A549 (cell line): ENCODE results near the gene OLFM3. TPM values are rescaled to one million over a fixed set of nuclear protein-coding genes. Genes with fewer than 3 reads are reported as not detected.

Experiments
- ATAC-seq, 2 experiments: fragments of 200-7000 bp in 1 of 2; fragments of >200 bp in 1 of 2; cut with Nextera tagmentation in 1 of 2; cut with Tn5 transposase in 1 of 2; 3 replicates each; pipeline versions ENCODE4 v1.8.0 to v1.9.1; 2018 to 2020; ENCODE audit warnings: mild to moderate bottlenecking in 1 of 2, moderate library complexity in 1 of 2
- CTCF ChIA-PET: fragments of 300-600 bp; sonication (Branson Sonifier 250); formaldehyde crosslinking; extraction: SDS; loops from one replicate; lab custom pipeline; 2021; ENCODE audit warnings: antibody characterized with exemption, inconsistent platforms; lab: Yijun Ruan, JAX
- POLR2A ChIA-PET: fragments of 350-600 bp; formaldehyde crosslinking; extraction: SDS; loops from one replicate; lab custom pipeline; 2021; ENCODE audit warnings: antibody characterized with exemption, inconsistent platforms; lab: Yijun Ruan, JAX
- DNase-seq, 2 experiments: peaks; one replicate each; pipeline versions ENCODE4 v3.0.0 to v3.0.0-alpha.2; 2011 to 2016; ENCODE audit warnings: low read depth in 1 of 2, low spot score in 1 of 2
- FAIRE-seq: peaks from 2 replicates; lab custom pipeline; 2011; peaks lifted over from hg19 to GRCh38; lab: Jason Lieb, UNC
- H3K27ac ChIP-seq, 2 experiments: fragments of >200 bp; sonication (Bioruptor Twin); formaldehyde crosslinking; 3 replicates each; pipeline ENCODE4 v1.5.1; 2016 to 2017
- H3K4me1 ChIP-seq: fragments of >200 bp; sonication (Bioruptor Twin); formaldehyde crosslinking; 3 replicates; pipeline ENCODE4 v1.6.1; 2016
- H3K4me2 ChIP-seq: fragments of >200 bp; sonication (Bioruptor Twin); formaldehyde crosslinking; 3 replicates; pipeline ENCODE4 v1.6.1; 2016
- H3K4me3 ChIP-seq: fragments of >200 bp; sonication (Bioruptor Twin); formaldehyde crosslinking; 3 replicates; pipeline ENCODE4 v1.5.1; 2016
- H3K9me3 ChIP-seq: fragments of >200 bp; sonication (Bioruptor Twin); formaldehyde crosslinking; 3 replicates; pipeline ENCODE4 v1.6.1; 2016
- CBX2 ChIP-seq: fragments of 200-600 bp; sonication (generic); IDR thresholded peaks from 2 replicates; pipeline ENCODE4 v1.6.1; 2016; ENCODE audit warnings: low read depth, mild to moderate bottlenecking, borderline replicate concordance
- CEBPB ChIP-seq, 2 experiments: fragments of >200 bp in 1 of 2; sonication (Bioruptor Twin) in 1 of 2; formaldehyde crosslinking in 1 of 2; IDR thresholded peaks; 2 replicates each; pipeline ENCODE4 v1.6.1; 2012 to 2016
- CHD4 ChIP-seq: fragments of 200-600 bp; sonication (generic); IDR thresholded peaks from 2 replicates; pipeline ENCODE4 v1.6.1; 2016; ENCODE audit warnings: antibody characterized with exemption, mild to moderate bottlenecking, borderline replicate concordance
- FOSB ChIP-seq: fragments of 250-450 bp; sonication (Bioruptor Pico); IDR thresholded peaks from 2 replicates; pipeline ENCODE4 v1.5.0; 2020; ENCODE audit warnings: mild to moderate bottlenecking, moderate library complexity
- FOSL2 ChIP-seq, 2 experiments: fragments of 450-650 bp in 1 of 2; fragments of >200 bp in 1 of 2; sonication (Bioruptor Twin) in 1 of 2; formaldehyde crosslinking; IDR thresholded peaks; 2 replicates each; pipeline versions ENCODE4 v1.5.0 to v1.6.1; 2016 to 2020; ENCODE audit warnings: mild to moderate bottlenecking in 1 of 2, moderate library complexity in 1 of 2
- HDAC2 ChIP-seq: fragments of 200-600 bp; sonication (generic); IDR thresholded peaks from 2 replicates; pipeline ENCODE4 v1.6.1; 2016
- HEYL ChIP-seq: fragments of 250-450 bp; sonication (Bioruptor Pico); IDR thresholded peaks from 2 replicates; pipeline ENCODE4 v1.8.0; 2021; ENCODE audit warnings: mild to moderate bottlenecking, moderate library complexity
- KDM1A ChIP-seq: fragments of 200-600 bp; sonication (generic); IDR thresholded peaks from 2 replicates; pipeline ENCODE4 v1.6.1; 2016; ENCODE audit warnings: low read depth, mild to moderate bottlenecking
- MAFK ChIP-seq: fragments of 450-650 bp; IDR thresholded peaks from 2 replicates; pipeline ENCODE4 v1.6.1; 2014; ENCODE audit not compliant: partially characterized antibody
- MAZ ChIP-seq: fragments of 150-350 bp; IDR thresholded peaks from 2 replicates; pipeline ENCODE4 v1.6.1; 2014; ENCODE audit warnings: antibody characterized with exemption, low read depth, low read length, borderline replicate concordance
- PBX3 ChIP-seq: IDR thresholded peaks from 2 replicates; pipeline ENCODE4 v1.6.1; 2012
- PHF8 ChIP-seq: fragments of 200-600 bp; sonication (generic); IDR thresholded peaks from 2 replicates; pipeline ENCODE4 v1.6.1; 2016; ENCODE audit warnings: low read depth, mild to moderate bottlenecking, antibody characterized with exemption, moderate library complexity, borderline replicate concordance
- POLR2A ChIP-seq: IDR thresholded peaks from 2 replicates; pipeline ENCODE4 v1.6.1; 2012; ENCODE audit warnings: mild to moderate bottlenecking, low read length
- RAD21 ChIP-seq, 2 experiments: fragments of >200 bp in 1 of 2; sonication (Bioruptor Twin) in 1 of 2; formaldehyde crosslinking in 1 of 2; IDR thresholded peaks in 1 of 2; conservative IDR thresholded peaks in 1 of 2; 2 replicates in 1 of 2; 3 replicates in 1 of 2; pipeline ENCODE4 v1.6.1; 2012 to 2018; ENCODE audit warnings: inconsistent platforms in 1 of 2
- RARB ChIP-seq: fragments of 250-450 bp; sonication (Bioruptor Pico); IDR thresholded peaks from 2 replicates; pipeline ENCODE4 v1.8.0; 2021; ENCODE audit warnings: mild to moderate bottlenecking, moderate library complexity
- TP53 ChIP-seq: fragments of 250-450 bp; sonication (Bioruptor Pico); IDR thresholded peaks from 2 replicates; pipeline ENCODE4 v1.5.0; 2021; ENCODE audit warnings: mild to moderate bottlenecking, moderate library complexity
- ZFP36 ChIP-seq: fragments of 450-650 bp; IDR thresholded peaks from 2 replicates; pipeline ENCODE4 v1.6.1; 2014; ENCODE audit warnings: borderline replicate concordance; ENCODE audit not compliant: partially characterized antibody
- ZNF302 ChIP-seq: fragments of 250-450 bp; sonication (Bioruptor Pico); IDR thresholded peaks from 2 replicates; pipeline ENCODE4 v1.9.0; 2021; ENCODE audit warnings: inconsistent platforms, mild to moderate bottlenecking, moderate library complexity
- WGBS: methylation state at CpG from one replicate; pipeline ENCODE4 v1.1.6; 2017; ENCODE audit errors: missing lambda C conversion rate; 5-methylcytosine and 5-hydroxymethylcytosine counted together
- polyA plus RNA-seq, 4 experiments: library from polyadenylated mRNA; depleted of rRNA in 3 of 4; stranded (reverse); fragments of >200 nt; fragmentation: RNase III in 1 of 4; extraction: RNeasy Plus Mini Kit Qiagen cat#74134 plus additional on column Dnase treatment in 1 of 4; gene quantifications; 2 replicates in 3 of 4; 3 replicates in 1 of 4; pipeline ENCODE4 v1.2.3, GENCODE V29; 2011 to 2017
- TF ChIP-seq, protein P1 (sequence below): fragments of 150-350 bp; IDR thresholded peaks from 2 replicates; pipeline ENCODE4 v1.6.1; 2014; ENCODE audit warnings: low read depth, mild to moderate bottlenecking, low read length
- TF ChIP-seq, protein P2 (sequence below): fragments of >200 bp; sonication (Bioruptor Twin); formaldehyde crosslinking; IDR thresholded peaks from 3 replicates; pipeline ENCODE4 v1.5.1; 2016
- TF ChIP-seq, protein P3 (sequence below): fragments of >200 bp; sonication (Bioruptor Twin); formaldehyde crosslinking; IDR thresholded peaks from 3 replicates; pipeline ENCODE4 v1.6.1; 2016

The OLFM3 gene
- polyA plus RNA-seq, 2 of the 4 experiments (the other 2 are of a cell fraction) = not detected

GRCh38 chr1:101943237-101943636, 53.5 kb downstream of the OLFM3 start (continued):
- TF ChIP-seq, protein P1, sequence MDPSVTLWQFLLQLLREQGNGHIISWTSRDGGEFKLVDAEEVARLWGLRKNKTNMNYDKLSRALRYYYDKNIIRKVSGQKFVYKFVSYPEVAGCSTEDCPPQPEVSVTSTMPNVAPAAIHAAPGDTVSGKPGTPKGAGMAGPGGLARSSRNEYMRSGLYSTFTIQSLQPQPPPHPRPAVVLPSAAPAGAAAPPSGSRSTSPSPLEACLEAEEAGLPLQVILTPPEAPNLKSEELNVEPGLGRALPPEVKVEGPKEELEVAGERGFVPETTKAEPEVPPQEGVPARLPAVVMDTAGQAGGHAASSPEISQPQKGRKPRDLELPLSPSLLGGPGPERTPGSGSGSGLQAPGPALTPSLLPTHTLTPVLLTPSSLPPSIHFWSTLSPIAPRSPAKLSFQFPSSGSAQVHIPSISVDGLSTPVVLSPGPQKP = no peak

GRCh38 chr1:101942516-101943193, 54.1 kb downstream of the OLFM3 start:
- H3K27ac ChIP-seq = no peak overlapping the region
- ATAC-seq (no peak), DNase-seq (no peak), FAIRE-seq (no peak)
- H3K9me3 ChIP-seq = no peaks in the 10 kb centered on the region
- H3K4me1 ChIP-seq = no peaks in the 10 kb centered on the region
- POLR2A ChIA-PET = no interaction called here
- WGBS = 1% methylated on average over 3 of the region's 3 CpGs
- no peak overlapping the region for H3K4me3 ChIP-seq
- H3K4me2 ChIP-seq = no peak overlapping the region
- CTCF ChIA-PET = no interaction called here
- TF ChIP-seq HEYL (CRISPR knock-in tag) = no peak

DNA sequence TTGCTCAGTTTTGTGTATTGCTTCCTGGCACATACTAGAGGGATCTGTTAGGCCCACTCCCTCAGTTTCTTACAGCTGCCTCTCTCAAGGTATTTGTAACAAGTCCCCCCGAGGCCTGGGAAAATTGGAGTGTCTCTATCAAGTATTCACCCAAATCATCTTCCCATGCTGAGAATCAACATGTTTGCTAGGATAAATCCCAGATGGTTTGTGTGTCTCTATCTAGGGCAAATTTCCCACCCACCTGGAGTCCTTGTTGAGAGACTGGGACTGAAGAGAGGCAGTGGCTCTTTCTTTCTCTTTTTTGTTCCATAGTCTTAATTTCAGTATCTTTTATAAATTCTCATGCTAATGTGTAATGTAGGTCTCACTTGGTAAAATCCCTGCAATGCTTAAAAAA, 58.0 kb downstream of the OLFM3 start:
- H3K4me1 ChIP-seq = no peaks in the 10 kb centered on the region
- no peak overlapping the region for H3K4me3 ChIP-seq
- no peak overlapping the region for H3K27ac ChIP-seq
- TF ChIP-seq CEBPB (IDR thresholded peaks at IDR 0.05) (no peak), FOSL2 (IDR thresholded peaks at IDR 0.05) (no peak), FOSL2 (CRISPR knock-in tag; IDR thresholded peaks at IDR 0.05) (no peak)
- ATAC-seq (no peak), DNase-seq (no peak), FAIRE-seq (no peak)
- H3K9me3 ChIP-seq = no peaks in the 10 kb centered on the region
- H3K4me2 ChIP-seq = no peak overlapping the region
- CTCF ChIA-PET = no interaction called here
- POLR2A ChIA-PET = no interaction called here
- WGBS = 0% methylated on average over 1 of the region's 1 CpG

DNA sequence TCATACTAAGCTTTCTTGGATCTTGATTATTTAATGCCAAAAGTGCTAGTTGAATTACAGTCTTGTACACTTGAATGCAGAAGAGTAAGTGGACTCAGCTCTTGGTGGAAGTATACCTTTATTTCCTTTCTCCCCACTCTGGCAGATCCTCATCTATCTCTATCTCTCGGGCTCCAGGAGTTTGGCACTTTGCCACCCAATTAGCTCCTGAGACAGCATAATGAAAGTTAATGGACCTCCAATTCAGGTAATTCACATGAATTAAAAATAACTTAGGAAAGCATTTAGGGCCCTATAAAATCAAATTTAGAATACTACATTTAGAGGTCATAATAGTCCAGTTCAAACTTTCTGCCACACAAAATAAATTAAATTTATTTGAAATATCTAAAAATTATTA, 67.4 kb downstream of the OLFM3 start:
- DNase-seq (no peak), ATAC-seq (no peak), FAIRE-seq (no peak)
- H3K4me2 ChIP-seq = no peak overlapping the region
- WGBS = 0% methylated on average over 1 of the region's 1 CpG
- no peaks in the 10 kb centered on the region for H3K4me1 ChIP-seq
- no peak overlapping the region for H3K27ac ChIP-seq
- CTCF ChIA-PET = no interaction called here
- TF ChIP-seq CBX2 (no peak), FOSL2 (IDR thresholded peaks at IDR 0.05) (no peak), FOSL2 (CRISPR knock-in tag; IDR thresholded peaks at IDR 0.05) (no peak), RARB (CRISPR knock-in tag) (no peak), ZNF302 (CRISPR knock-in tag) (no peak)
- H3K4me3 ChIP-seq = no peak overlapping the region
- no peaks in the 10 kb centered on the region for H3K9me3 ChIP-seq
- POLR2A ChIA-PET = no interaction called here

- Histone ChIP-seq H3K9me3 (no peaks in the 10 kb centered on the region), H3K4me2 (no peak overlapping the region), H3K4me1 (no peaks in the 10 kb centered on the region), H3K4me3 (no peak overlapping the region), H3K27ac (no peak overlapping the region)
- FAIRE-seq (no peak), ATAC-seq (no peak), DNase-seq (no peak)
- POLR2A ChIA-PET = no interaction called here
- 62% methylated on average over 1 of the region's 1 CpG for WGBS
- TF ChIP-seq MAFK (no peak), POLR2A (no peak), MAZ (no peak), PHF8 (no peak), CHD4 (no peak), TP53 (CRISPR knock-in tag) (no peak), HEYL (CRISPR knock-in tag) (no peak), FOSB (no peak), KDM1A (no peak), CBX2 (no peak), RAD21 (conservative IDR thresholded peaks at IDR 0.05 in 1 of 2, IDR thresholded peaks at IDR 0.05 in 1 of 2) (no peak), HDAC2 (no peak), ZFP36 (no peak), PBX3 (no peak), ZNF302 (CRISPR knock-in tag) (no peak)
- TF ChIP-seq, protein P2, sequence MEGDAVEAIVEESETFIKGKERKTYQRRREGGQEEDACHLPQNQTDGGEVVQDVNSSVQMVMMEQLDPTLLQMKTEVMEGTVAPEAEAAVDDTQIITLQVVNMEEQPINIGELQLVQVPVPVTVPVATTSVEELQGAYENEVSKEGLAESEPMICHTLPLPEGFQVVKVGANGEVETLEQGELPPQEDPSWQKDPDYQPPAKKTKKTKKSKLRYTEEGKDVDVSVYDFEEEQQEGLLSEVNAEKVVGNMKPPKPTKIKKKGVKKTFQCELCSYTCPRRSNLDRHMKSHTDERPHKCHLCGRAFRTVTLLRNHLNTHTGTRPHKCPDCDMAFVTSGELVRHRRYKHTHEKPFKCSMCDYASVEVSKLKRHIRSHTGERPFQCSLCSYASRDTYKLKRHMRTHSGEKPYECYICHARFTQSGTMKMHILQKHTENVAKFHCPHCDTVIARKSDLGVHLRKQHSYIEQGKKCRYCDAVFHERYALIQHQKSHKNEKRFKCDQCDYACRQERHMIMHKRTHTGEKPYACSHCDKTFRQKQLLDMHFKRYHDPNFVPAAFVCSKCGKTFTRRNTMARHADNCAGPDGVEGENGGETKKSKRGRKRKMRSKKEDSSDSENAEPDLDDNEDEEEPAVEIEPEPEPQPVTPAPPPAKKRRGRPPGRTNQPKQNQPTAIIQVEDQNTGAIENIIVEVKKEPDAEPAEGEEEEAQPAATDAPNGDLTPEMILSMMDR = no peak
- TF ChIP-seq, protein P3, sequence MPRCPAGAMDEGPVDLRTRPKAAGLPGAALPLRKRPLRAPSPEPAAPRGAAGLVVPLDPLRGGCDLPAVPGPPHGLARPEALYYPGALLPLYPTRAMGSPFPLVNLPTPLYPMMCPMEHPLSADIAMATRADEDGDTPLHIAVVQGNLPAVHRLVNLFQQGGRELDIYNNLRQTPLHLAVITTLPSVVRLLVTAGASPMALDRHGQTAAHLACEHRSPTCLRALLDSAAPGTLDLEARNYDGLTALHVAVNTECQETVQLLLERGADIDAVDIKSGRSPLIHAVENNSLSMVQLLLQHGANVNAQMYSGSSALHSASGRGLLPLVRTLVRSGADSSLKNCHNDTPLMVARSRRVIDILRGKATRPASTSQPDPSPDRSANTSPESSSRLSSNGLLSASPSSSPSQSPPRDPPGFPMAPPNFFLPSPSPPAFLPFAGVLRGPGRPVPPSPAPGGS = no peak
- CTCF ChIA-PET = no interaction called here
Observed at GRCh38 chr1:101928829-101929228, 67.9 kb downstream of the OLFM3 start.
